ENCODE results near the gene ZNF486.
"Not testable (repeated sequence)": the region's sequence is repeated elsewhere in the genome, so short reads cannot be mapped to it uniquely, and the experiment has no call there.

GRCh38 chr19:20132933-20133332 is 34.1 kb upstream of the ZNF486 start:
- TF ChIP-seq CTCF (conservative IDR thresholded peaks at IDR 0.05); ZFX (IDR thresholded peaks at IDR 0.05): not testable (repeated sequence)

Measured in C4-2B (cell line).